ENCODE data around the gene HDAC4. TPM values are rescaled to one million over a fixed set of nuclear protein-coding genes. Genes with fewer than 3 reads are reported as not detected.
A peak's percentile ranks its signal among the peaks of the same experiment; 100 is the strongest.

HDAC4 gene
- total and polyA plus RNA-seq, 2 of the 8 experiments (the other 6 are each of a cell fraction or from before 2014, with no cell fraction given), result 15.4 to 31.5 TPM

DNA sequence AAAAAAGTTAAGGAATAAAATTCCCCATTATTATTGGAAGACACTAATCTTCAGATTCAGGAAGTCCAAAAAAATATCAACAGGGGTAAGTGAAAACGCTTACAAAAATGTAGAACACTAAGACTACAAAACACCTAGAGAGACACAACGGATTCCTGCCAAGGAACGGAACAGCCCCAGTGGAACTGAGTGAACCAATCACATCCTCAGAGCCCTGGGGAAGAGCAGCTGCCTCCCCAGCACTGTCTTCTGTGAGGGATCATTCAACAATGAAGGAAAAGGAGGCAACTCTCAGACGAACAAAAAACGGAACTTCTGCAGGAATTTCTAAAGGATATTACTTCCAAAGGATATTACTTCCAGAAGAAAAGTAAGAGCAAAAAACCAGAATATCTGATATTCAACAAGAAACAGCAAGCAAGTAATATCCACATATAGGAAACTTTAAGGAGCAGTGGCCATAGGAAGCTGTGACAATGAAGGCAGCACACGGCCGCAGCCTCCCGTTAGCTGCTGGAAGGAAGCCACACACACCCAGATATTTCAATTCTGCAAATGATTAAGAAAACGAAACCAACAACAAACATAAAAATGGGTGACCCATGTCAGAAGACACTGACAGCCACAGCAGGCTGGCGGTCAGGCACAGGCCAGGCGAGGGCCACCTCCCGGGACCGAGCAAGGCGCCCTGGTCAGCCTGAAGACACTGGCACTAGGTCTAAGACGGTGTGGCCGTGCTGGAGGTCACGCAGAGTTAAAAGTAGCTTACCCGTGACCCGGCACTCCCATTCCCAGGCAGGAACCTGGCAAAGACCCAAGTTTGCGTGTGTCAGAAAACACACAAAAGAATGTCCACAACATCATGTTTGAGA is 81.8 kb downstream of the HDAC4 start:
- TF ChIP-seq E2F6 (IDR thresholded peaks at IDR 0.05), result no peak
- TF ChIP-seq CEBPB (IDR thresholded peaks at IDR 0.05; ENCODE audit: low read depth, low read length), result no peak
- TF ChIP-seq CBX8 (IDR thresholded peaks at IDR 0.05; ENCODE audit: borderline replicate concordance, low read depth, low read length), result no peak
- H3K79me1 ChIP-seq (ENCODE audit: low read depth, low read length), result peaks cover 7% of the 10 kb centered on the region; the same call in 1 of the 2 replicates
- H4K20me1 ChIP-seq (replicated peaks in 1 of 2; ENCODE audit: control insufficient read depth in 1 of 2, insufficient read depth in 2 of 2, low read length in 2 of 2), result peaks cover 0 to under 1% of the 10 kb centered on the region in 2 experiments
- no peak overlapping the region for H3K4me2 ChIP-seq (ENCODE audit: insufficient read depth in 1 of 2, low read depth in 2 of 2, low read length in 2 of 2)
- H3K4ac ChIP-seq (replicated peaks; ENCODE audit: insufficient read length, low read depth, low read length), result no peak overlapping the region
- no peak overlapping the region for H2BK20ac ChIP-seq (ENCODE audit: low read length)
- peaks cover 4 to 11% of the 10 kb centered on the region in 2 experiments; a peak in 3 of 4 replicates for H3K9me3 ChIP-seq (ENCODE audit: insufficient read depth in 2 of 2, low read depth in 1 of 2, low read length in 1 of 2)
- no peak overlapping the region for H4K5ac ChIP-seq (ENCODE audit: insufficient read length, low read depth, low read length)
- 0 out of 2 replicates have a peak overlapping the region, but pooled peaks have one; percentile 46 for H2BK12ac ChIP-seq (ENCODE audit: low read depth, low read length)
- H3K18ac ChIP-seq (ENCODE audit: extremely low read depth, low read length), result no peak overlapping the region
- no peak overlapping the region for H4K8ac ChIP-seq (ENCODE audit: extremely low read depth, insufficient read depth, low read length)
- no peak overlapping the region for H3K14ac ChIP-seq (ENCODE audit: insufficient read length)
- H3K27me3 ChIP-seq (replicated peaks in 1 of 4; ENCODE audit: control insufficient read depth in 3 of 4, extremely low read depth in 1 of 4, insufficient read depth in 3 of 4, low read length in 3 of 4), result no peaks in the 10 kb centered on the region
- 87% methylated on average over 20 of the region's 20 CpGs; no CpG with 5 or more reads in 1 of the 2 experiments for WGBS, 2 experiments (ENCODE audit: extremely low coverage in 1 of 2, insufficient coverage in 1 of 2, insufficient read length in 1 of 2, insufficient replicate concordance in 2 of 2, low coverage in 1 of 2, low lambda C conversion rate in 2 of 2, missing lambda C conversion rate in 1 of 2)
- FAIRE-seq (no peak), DNase-seq (ENCODE audit: low read depth in 1 of 2, low spot score in 2 of 2) (peak in 1 of 2 experiments; percentile 42)
- H2AFZ ChIP-seq (ENCODE audit: low read length), result no peak overlapping the region
- no peak overlapping the region for H4K91ac ChIP-seq (replicated peaks; ENCODE audit: insufficient read length, low read length)
- no peak overlapping the region for H2BK120ac ChIP-seq (replicated peaks; ENCODE audit: low read depth, low read length)
- peaks cover 0 to 5% (median 0%) of the 10 kb centered on the region in 4 experiments; a peak in 2 of 8 replicates for H3K36me3 ChIP-seq (ENCODE audit: control insufficient read depth in 2 of 4, insufficient read depth in 4 of 4, low read length in 3 of 4)
- H3K4me1 ChIP-seq (replicated peaks in 1 of 4; ENCODE audit: control insufficient read depth in 3 of 4, insufficient read depth in 4 of 4, low read length in 3 of 4), result no peaks in the 10 kb centered on the region; a peak in 1 of 7 replicates
- H3K56ac ChIP-seq (replicated peaks; ENCODE audit: insufficient read length, low read depth, low read length), result no peak overlapping the region
- ChIA-PET CTCF (ENCODE audit: partially characterized antibody) (interaction anchor here (0.9 kb wide), 1 partner anchor 46 kb away, joined by 3 read pairs; no protein-coding TSS in a partner anchor), POLR2A (ENCODE audit: partially characterized antibody) (interaction anchor here (1.2 to 1.3 kb wide), 2 partner anchors 14 to 27 kb away, joined by 3 read pairs; no protein-coding TSS in a partner anchor)
- H3K23me2 ChIP-seq (ENCODE audit: low read depth, low read length), result no peaks in the 10 kb centered on the region
- H2BK5ac ChIP-seq (ENCODE audit: low read depth, low read length), result no peak overlapping the region
- peaks cover 0 to 92% of the 10 kb centered on the region in 2 experiments; a peak in 2 of 4 replicates for H3K79me2 ChIP-seq (ENCODE audit: control insufficient read depth in 1 of 2, insufficient read depth in 2 of 2, low read length in 2 of 2)
- no peak overlapping the region for H2BK15ac ChIP-seq (ENCODE audit: low read length)
- no peak overlapping the region for H3K23ac ChIP-seq (ENCODE audit: insufficient read length)
- H3K9ac ChIP-seq (replicated peaks in 1 of 4; ENCODE audit: extremely low read depth in 1 of 4, low read depth in 3 of 4, low read length in 3 of 4), result no peak overlapping the region
- no peak overlapping the region for H3K4me3 ChIP-seq (ENCODE audit: extremely low read depth in 1 of 4, insufficient read depth in 2 of 4, low read depth in 3 of 4, low read length in 4 of 4)
- H2AK5ac ChIP-seq (ENCODE audit: low read depth, low read length), result no peak overlapping the region
- no peak overlapping the region; the same call in 1 of the 2 replicates for H3K27ac ChIP-seq (ENCODE audit: low read depth, low read length)

Data from H1 (cell line).